ENCODE data around the gene TXNDC12. TPM values are rescaled to one million over a fixed set of nuclear protein-coding genes. Genes with fewer than 3 reads are reported as not detected.

Gene TXNDC12
- total and polyA plus RNA-seq, 4 donors, result 20.9 to 46.5 (median 28.7) TPM

DNA sequence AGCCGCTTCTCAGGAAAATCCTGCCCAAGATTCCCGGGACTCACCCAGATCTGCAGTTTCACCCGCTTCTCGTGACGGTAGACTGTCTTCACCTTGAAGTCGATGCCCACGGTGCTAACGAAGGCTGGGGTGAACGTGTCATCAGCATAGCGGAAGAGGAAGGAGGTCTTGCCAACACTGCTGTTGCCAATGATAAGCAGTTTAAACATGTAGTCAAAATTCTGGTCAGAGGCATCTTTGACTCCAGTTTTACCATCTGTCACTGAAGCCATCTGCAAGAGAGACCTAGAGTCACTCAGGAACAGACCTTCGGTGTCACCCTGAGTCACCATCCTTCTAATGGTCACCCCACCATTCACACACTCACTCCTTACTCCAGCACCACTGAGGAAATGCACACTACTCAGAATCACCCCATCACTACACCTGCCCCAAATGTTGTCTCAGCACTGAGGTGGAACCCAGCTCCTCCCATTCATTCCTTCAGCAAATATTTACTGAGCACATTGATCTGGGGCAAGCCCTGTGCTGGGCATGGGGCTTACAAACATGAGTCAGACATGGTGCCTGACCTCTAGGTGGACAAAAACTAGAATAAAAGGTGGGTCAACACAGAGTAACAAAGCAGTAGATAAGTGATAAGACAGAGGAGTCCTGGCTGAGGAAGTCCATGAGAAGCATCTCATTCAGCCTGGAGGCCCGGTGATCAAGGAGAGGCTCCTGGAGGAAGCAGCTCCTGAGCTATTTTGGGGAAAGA, 78.0 kb downstream of the TXNDC12 start:
- WGBS, 2 donors, result 89 to 90% methylated on average over 12 of the region's 12 CpGs
- Histone ChIP-seq H3K4me3 (ENCODE audit: low read length in 2 of 2) (no peak overlapping the region), H3K4me1 (ENCODE audit: control insufficient read depth in 1 of 2, insufficient read depth in 2 of 2, low read length in 2 of 2) (no peaks in the 10 kb centered on the region), H3K27ac (ENCODE audit: low read depth in 1 of 2, low read length in 2 of 2) (no peak overlapping the region), H3K9me3 (ENCODE audit: control insufficient read depth, low read length) (no peaks in the 10 kb centered on the region), H3K27me3 (ENCODE audit: control insufficient read depth in 1 of 2, insufficient read depth in 2 of 2, low read length in 1 of 2) (peaks cover 0 to 2% of the 10 kb centered on the region in 2 donors), H3K36me3 (ENCODE audit: control insufficient read depth in 1 of 2, insufficient read depth in 2 of 2, low read length in 1 of 2) (no peaks in the 10 kb centered on the region)
- DNase-seq (no peak), ATAC-seq (ENCODE audit: low FRiP score) (no peak)
- intact Hi-C loops (cut with DNase I), result no loop called here

- Histone ChIP-seq H3K27ac (ENCODE audit: low read depth in 1 of 2, low read length in 2 of 2) (no peak overlapping the region), H3K4me1 (ENCODE audit: control insufficient read depth in 1 of 2, insufficient read depth in 2 of 2, low read length in 2 of 2) (no peaks in the 10 kb centered on the region), H3K27me3 (ENCODE audit: control insufficient read depth in 1 of 2, insufficient read depth in 2 of 2, low read length in 1 of 2) (peaks cover 0 to under 1% of the 10 kb centered on the region in 2 donors), H3K36me3 (ENCODE audit: control insufficient read depth in 1 of 2, insufficient read depth in 2 of 2, low read length in 1 of 2) (no peaks in the 10 kb centered on the region), H3K9me3 (ENCODE audit: control insufficient read depth, low read length) (no peaks in the 10 kb centered on the region), H3K4me3 (ENCODE audit: low read length in 2 of 2) (no peak overlapping the region)
- no peak for ATAC-seq (ENCODE audit: low FRiP score)
- intact Hi-C loops (cut with DNase I), result no loop called here
- DNase-seq, result no peak
- 91 to 100% methylated on average over 1 of the region's 1 CpG for WGBS, 2 donors
These were observed 81.2 kb downstream of the TXNDC12 start for GRCh38 chr1:51973587-51974474.

Other genes starting within 250 kb of the TXNDC12 start
- 100 to 1,000 TPM; 103 to 115 TPM for gene NRDC, start 176.5 kb downstream of the TXNDC12 start, total RNA-seq
- gene NRDC, start 176.5 kb downstream of the TXNDC12 start, polyA plus RNA-seq, result 10 to 100 TPM; 47.7 to 89.4 TPM
- under 1 TPM; 0.03 TPM for gene RAB3B, start 64.5 kb downstream of the TXNDC12 start, total RNA-seq
- under 1 TPM; 0.05 to 0.13 TPM for gene RAB3B, start 64.5 kb downstream of the TXNDC12 start, polyA plus RNA-seq
- 1 to 10 TPM; 7.7 to 7.9 TPM for gene KTI12, start 21.4 kb downstream of the TXNDC12 start, total RNA-seq
- gene KTI12, start 21.4 kb downstream of the TXNDC12 start, polyA plus RNA-seq, result 1 to 10 TPM; 2.0 to 6.4 TPM
- gene BTF3L4, start 1.1 kb upstream of the TXNDC12 start, total RNA-seq, result 10 to 100 TPM; 35.0 to 41.4 TPM
- gene BTF3L4, start 1.1 kb upstream of the TXNDC12 start, polyA plus RNA-seq, result 10 to 100 TPM; 33.6 to 45.3 TPM
- gene ZFYVE9, start 86.9 kb upstream of the TXNDC12 start, total RNA-seq, result 10 to 100 TPM; 19.3 to 28.8 TPM
- gene ZFYVE9, start 86.9 kb upstream of the TXNDC12 start, polyA plus RNA-seq, result 1 to 10 TPM; 6.6 to 8.5 TPM

All from aorta (tissue), 5 donors.